GM12878 (cell line): ENCODE results near the gene ZFC3H1. TPM values are rescaled to one million over a fixed set of nuclear protein-coding genes. Genes with fewer than 3 reads are reported as not detected.

Source experiments
- ASH2L ChIP-seq: fragments of 300-600, 200-600 bp; sonication (generic); IDR thresholded peaks from 2 replicates; pipeline ENCODE4 v1.6.1; 2017; ENCODE audit warnings: low read depth, mild to moderate bottlenecking, borderline replicate concordance
- ELK1 ChIP-seq: IDR thresholded peaks from 2 replicates; pipeline ENCODE4 v1.6.1; 2012; ENCODE audit warnings: low read depth, low read length, improper control_type of control experiment
- GABPA ChIP-seq: IDR thresholded peaks from 2 replicates; pipeline ENCODE4 v1.6.1; 2014; ENCODE audit warnings: antibody characterized with exemption, low read depth, mild to moderate bottlenecking, inconsistent platforms
- LARP7 ChIP-seq: fragments of 450-650 bp; IDR thresholded peaks from 2 replicates; pipeline ENCODE4 v1.6.1; 2017; ENCODE audit warnings: mild to moderate bottlenecking
- MTA2 ChIP-seq: fragments of 450-650 bp; IDR thresholded peaks from 2 replicates; pipeline ENCODE4 v1.6.1; 2016; ENCODE audit warnings: low read depth, mild to moderate bottlenecking, moderate library complexity
- NRF1 ChIP-seq: conservative IDR thresholded peaks from 2 replicates; pipeline ENCODE4 v1.6.1; 2011; ENCODE audit warnings: mild to moderate bottlenecking, low read depth, low read length, improper control_type of control experiment
- PAX5 ChIP-seq: IDR thresholded peaks from 2 replicates; pipeline ENCODE4 v1.6.1; 2011; ENCODE audit warnings: low read depth, low read length, borderline replicate concordance
- POLR2A ChIP-seq: IDR thresholded peaks from 2 replicates; pipeline ENCODE4 v1.6.1; 2011; ENCODE audit warnings: low read depth, mild to moderate bottlenecking, low read length
- RELA ChIP-seq: fragments of 450-650 bp; IDR thresholded peaks from 2 replicates; pipeline ENCODE4 v1.8.0; 2014; ENCODE audit warnings: borderline replicate concordance; ENCODE audit not compliant: partially characterized antibody
- RELB ChIP-seq: fragments of 450-650 bp; IDR thresholded peaks from 2 replicates; pipeline ENCODE4 v1.6.1; 2017; ENCODE audit warnings: low read depth, mild to moderate bottlenecking, moderate library complexity
- SP1 ChIP-seq: IDR thresholded peaks from one replicate; pipeline ENCODE4 v1.6.1; 2011; ENCODE audit warnings: low read depth, low read length
- SUPT20H ChIP-seq: IDR thresholded peaks from 2 replicates; pipeline ENCODE4 v1.6.1; 2011; ENCODE audit warnings: low read depth, mild to moderate bottlenecking, low read length, moderate library complexity, borderline replicate concordance; ENCODE audit not compliant: control insufficient read depth
- SUZ12 ChIP-seq: fragments of 200-600 bp; sonication (generic); IDR thresholded peaks from one replicate; pipeline ENCODE4 v1.6.1; 2018; ENCODE audit warnings: antibody characterized with exemption, mild to moderate bottlenecking; ENCODE audit not compliant: unreplicated experiment
- ZBTB11 ChIP-seq: fragments of 450-650 bp; formaldehyde crosslinking; IDR thresholded peaks from 2 replicates; pipeline ENCODE4 v1.5.0; 2022; ENCODE audit warnings: mild to moderate bottlenecking, missing genetic modification characterization
- ZBTB33 ChIP-seq: fragments of 450-650 bp; IDR thresholded peaks from 2 replicates; pipeline ENCODE4 v1.6.1; 2017; ENCODE audit warnings: mild to moderate bottlenecking
- ZNF592 ChIP-seq: fragments of 450-650 bp; IDR thresholded peaks from 2 replicates; pipeline ENCODE4 v1.6.1; 2017; ENCODE audit warnings: mild to moderate bottlenecking, moderate library complexity
- ZZZ3 ChIP-seq: IDR thresholded peaks from 2 replicates; pipeline ENCODE4 v1.6.1; 2011; ENCODE audit warnings: low read depth; ENCODE audit not compliant: control insufficient read depth, insufficient read length
- polyA plus RNA-seq, 11 experiments: library from polyadenylated mRNA; depleted of rRNA in 4 of 11; unstranded in 6 of 11; stranded (reverse) in 5 of 11; fragments of >200 nt; fragmentation: Nextera tagmentation in 4 of 11; fragmentation: Illumina TruSeq in 1 of 11; extraction: Ambion mirVana in 4 of 11; extraction: Trizol in 1 of 11; gene quantifications; 1 replicate in 1 of 11; 2 replicates in 10 of 11; pipeline versions ENCODE4 v1.2.1 to v1.2.3, GENCODE V29; 2011 to 2016; ENCODE audit warnings: inconsistent platforms in 2 of 11, missing spikeins in 2 of 11, low read depth in 1 of 11
- total RNA-seq, 4 experiments: library from RNA; depleted of rRNA in 3 of 4; stranded (reverse); fragments of >200 nt in 3 of 4; fragmentation: Illumina TruSeq in 1 of 4; extraction: Trizol in 1 of 4; gene quantifications; 2 replicates each; pipeline versions ENCODE4 v1.2.1 to v1.2.3, GENCODE V29; 2013 to 2021

Gene ZFC3H1
- total and polyA plus RNA-seq, 10 of the 15 experiments (the other 5 are each of a cell fraction or from before 2014, with no cell fraction given) = 11.2 to 88.7 (median 25.9) TPM

GRCh38 chr12:71663561-71664410 is at the start of gene ZFC3H1, which contains the start of gene THAP2 (continued):
- no peak for TF ChIP-seq MTA2
- no peak for TF ChIP-seq ZNF592
- TF ChIP-seq SP1 = peak; percentile 37
- TF ChIP-seq ASH2L = no peak; the same call in 1 of the 2 replicates
- no peak for TF ChIP-seq ZBTB33
- no peak for TF ChIP-seq SUZ12
- TF ChIP-seq LARP7 = no peak; the same call in 1 of the 2 replicates
- no peak for TF ChIP-seq NRF1
- no peak for TF ChIP-seq ZZZ3
- TF ChIP-seq PAX5 = 0 out of 2 replicates have a peak, but pooled peaks have one; percentile 4
- peak; percentile 75; the same call in 1 of the 2 replicates for TF ChIP-seq RELB
- peak; percentile 72 for TF ChIP-seq ZBTB11 (CRISPR knock-in tag)
- TF ChIP-seq RELA = no peak
- TF ChIP-seq SUPT20H = no peak
- TF ChIP-seq POLR2A = peak; percentile 85
- TF ChIP-seq ELK1 = no peak
- TF ChIP-seq GABPA = peak; percentile 94
